ENCODE results near the gene MCF2L2.

DNA sequence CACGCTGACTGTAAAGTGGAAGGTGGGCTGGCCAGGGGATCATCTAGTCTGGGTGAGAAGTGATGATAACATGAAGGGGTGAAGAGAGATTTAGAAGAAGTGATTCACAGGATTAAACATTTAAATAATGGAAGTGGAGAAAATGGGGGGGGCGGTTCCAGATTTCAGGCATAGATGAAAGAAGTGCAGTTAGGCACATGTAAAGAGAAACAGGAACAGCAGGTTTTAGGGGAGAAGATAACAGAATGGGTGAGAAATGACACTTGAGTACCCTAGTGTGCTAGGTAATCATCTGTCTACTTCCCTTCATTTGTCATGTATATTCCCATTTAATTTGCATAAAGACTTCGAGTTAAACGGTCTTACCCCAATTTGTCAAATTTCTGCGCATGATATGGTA lies 160.1 kb downstream of the MCF2L2 start:
- TF ChIP-seq POLR2A (IDR thresholded peaks at IDR 0.05; ENCODE audit: extremely low read depth, insufficient read length), result no peak
- TF ChIP-seq, protein P1, sequence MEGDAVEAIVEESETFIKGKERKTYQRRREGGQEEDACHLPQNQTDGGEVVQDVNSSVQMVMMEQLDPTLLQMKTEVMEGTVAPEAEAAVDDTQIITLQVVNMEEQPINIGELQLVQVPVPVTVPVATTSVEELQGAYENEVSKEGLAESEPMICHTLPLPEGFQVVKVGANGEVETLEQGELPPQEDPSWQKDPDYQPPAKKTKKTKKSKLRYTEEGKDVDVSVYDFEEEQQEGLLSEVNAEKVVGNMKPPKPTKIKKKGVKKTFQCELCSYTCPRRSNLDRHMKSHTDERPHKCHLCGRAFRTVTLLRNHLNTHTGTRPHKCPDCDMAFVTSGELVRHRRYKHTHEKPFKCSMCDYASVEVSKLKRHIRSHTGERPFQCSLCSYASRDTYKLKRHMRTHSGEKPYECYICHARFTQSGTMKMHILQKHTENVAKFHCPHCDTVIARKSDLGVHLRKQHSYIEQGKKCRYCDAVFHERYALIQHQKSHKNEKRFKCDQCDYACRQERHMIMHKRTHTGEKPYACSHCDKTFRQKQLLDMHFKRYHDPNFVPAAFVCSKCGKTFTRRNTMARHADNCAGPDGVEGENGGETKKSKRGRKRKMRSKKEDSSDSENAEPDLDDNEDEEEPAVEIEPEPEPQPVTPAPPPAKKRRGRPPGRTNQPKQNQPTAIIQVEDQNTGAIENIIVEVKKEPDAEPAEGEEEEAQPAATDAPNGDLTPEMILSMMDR (IDR thresholded peaks at IDR 0.05; ENCODE audit: low read depth, low read length), result no peak
- no peak for TF ChIP-seq MYC (IDR thresholded peaks at IDR 0.05; ENCODE audit: low read depth, low read length)
- TF ChIP-seq, protein P2, sequence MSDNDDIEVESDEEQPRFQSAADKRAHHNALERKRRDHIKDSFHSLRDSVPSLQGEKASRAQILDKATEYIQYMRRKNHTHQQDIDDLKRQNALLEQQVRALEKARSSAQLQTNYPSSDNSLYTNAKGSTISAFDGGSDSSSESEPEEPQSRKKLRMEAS (IDR thresholded peaks at IDR 0.05; ENCODE audit: low read depth, low read length), result no peak

Data from NB4 (cell line).